ENCODE results near the gene RUSC2.
A peak's percentile ranks its signal among the peaks of the same experiment; 100 is the strongest.

RUSC2 gene, protein sequence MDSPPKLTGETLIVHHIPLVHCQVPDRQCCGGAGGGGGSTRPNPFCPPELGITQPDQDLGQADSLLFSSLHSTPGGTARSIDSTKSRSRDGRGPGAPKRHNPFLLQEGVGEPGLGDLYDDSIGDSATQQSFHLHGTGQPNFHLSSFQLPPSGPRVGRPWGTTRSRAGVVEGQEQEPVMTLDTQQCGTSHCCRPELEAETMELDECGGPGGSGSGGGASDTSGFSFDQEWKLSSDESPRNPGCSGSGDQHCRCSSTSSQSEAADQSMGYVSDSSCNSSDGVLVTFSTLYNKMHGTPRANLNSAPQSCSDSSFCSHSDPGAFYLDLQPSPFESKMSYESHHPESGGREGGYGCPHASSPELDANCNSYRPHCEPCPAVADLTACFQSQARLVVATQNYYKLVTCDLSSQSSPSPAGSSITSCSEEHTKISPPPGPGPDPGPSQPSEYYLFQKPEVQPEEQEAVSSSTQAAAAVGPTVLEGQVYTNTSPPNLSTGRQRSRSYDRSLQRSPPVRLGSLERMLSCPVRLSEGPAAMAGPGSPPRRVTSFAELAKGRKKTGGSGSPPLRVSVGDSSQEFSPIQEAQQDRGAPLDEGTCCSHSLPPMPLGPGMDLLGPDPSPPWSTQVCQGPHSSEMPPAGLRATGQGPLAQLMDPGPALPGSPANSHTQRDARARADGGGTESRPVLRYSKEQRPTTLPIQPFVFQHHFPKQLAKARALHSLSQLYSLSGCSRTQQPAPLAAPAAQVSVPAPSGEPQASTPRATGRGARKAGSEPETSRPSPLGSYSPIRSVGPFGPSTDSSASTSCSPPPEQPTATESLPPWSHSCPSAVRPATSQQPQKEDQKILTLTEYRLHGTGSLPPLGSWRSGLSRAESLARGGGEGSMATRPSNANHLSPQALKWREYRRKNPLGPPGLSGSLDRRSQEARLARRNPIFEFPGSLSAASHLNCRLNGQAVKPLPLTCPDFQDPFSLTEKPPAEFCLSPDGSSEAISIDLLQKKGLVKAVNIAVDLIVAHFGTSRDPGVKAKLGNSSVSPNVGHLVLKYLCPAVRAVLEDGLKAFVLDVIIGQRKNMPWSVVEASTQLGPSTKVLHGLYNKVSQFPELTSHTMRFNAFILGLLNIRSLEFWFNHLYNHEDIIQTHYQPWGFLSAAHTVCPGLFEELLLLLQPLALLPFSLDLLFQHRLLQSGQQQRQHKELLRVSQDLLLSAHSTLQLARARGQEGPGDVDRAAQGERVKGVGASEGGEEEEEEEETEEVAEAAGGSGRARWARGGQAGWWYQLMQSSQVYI (N-terminal part only)

DNA sequence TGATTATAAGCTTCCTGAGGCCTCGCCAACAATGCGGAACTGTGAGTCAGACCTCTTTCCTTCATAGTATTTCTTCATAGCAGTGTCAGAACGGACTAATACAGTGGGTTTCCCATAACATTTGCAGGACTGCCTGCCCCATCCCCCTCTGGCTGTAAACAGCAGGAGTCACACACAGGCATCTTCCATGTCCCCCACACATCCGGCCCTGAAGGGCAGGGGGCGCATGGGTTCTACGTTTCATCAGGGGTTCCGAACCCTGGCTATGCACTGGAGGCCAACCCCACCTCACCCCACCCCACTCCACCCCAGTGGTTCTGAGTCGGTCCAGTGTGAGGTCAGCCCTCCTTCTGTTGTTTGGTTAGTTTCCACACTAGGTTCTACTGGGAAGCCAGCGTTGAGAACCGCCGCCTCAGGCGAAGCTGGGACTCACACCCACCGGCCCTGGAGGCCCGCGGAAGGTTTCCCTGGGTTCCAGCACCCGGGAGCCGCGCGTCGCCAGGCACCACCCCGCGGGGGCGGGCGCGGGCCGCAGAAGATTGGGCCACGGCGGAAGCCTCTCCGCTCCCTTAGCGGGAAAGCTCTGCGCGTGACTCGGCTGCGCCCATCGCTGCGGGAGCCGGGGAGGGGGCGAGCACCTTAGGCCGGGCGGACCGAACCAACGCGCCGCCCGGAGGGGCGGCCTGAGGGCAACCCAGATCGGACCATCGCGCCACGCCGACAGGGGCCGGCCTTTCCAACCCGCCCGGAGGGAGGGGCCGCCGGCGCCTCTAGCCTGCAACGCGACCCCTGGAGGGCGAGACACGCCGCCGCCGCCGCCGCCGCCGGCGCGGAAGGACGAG, at the start of gene RUSC2:
RUSC2 (plus strand) TSS at position 799 of the 842 bp plus-strand sequence. CDS start 56,411 bp downstream, outside the sequence.
- peak; percentile 87 for DNase-seq

DNA sequence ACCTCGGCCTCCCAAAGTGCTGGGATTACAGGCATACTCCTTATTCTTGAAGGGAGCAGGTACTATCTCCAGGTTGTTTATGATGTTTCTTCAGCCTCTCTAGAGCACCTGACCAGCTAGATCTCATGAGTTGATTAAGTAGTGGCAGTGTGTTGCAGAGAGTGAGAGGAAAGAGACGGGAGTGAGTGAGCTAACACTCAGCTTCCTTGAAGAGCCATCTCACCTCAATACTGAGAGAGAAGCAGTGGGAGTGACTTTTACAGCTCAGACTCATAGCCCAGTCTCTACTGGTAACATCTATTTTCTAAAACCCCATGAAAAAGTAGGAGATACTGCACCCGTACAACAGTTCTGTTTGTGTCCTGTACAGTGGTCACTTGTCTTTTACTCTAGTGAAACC, 43.9 kb upstream of the RUSC2 start:
- no peak for DNase-seq

DNA sequence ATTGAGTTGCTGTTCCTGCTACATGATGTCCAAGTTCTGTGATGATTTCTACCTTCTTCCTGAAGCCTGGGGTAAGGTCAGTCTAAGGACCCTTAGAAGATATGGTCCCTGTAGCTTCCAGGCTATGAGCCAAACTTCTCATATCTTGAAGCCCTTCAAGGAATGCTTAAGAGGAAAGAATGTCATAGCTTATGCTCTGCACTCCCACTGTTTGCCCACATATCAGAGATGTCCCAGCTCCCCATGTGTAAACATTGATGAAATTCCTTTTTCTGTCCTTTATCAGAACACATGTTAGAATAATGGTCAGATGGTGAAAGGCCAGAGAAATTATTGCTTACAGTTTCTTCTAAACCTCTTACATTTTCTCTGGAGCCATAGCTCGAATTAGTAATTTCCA, 41.4 kb upstream of the RUSC2 start:
- DNase-seq = no peak

DNA sequence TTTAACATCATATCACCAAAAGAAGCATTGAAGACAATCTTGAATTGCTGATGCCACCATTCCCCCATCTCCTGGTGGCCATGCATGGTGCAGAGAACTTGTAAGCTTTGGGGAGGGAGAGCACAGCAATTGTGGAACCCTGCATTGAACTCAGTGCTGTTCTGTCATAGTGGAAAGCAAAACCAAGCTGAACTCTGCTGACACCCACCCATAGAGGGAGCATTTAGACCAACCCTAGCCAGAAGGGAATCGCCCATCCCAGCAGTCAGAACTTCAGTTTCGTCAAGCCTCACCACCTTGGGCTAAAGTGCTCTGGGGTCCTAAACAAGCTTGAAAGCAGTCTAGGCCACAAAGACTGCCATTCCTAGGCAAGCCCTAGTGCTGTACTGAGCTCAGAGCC, 37.4 kb upstream of the RUSC2 start:
- no peak for DNase-seq

DNA sequence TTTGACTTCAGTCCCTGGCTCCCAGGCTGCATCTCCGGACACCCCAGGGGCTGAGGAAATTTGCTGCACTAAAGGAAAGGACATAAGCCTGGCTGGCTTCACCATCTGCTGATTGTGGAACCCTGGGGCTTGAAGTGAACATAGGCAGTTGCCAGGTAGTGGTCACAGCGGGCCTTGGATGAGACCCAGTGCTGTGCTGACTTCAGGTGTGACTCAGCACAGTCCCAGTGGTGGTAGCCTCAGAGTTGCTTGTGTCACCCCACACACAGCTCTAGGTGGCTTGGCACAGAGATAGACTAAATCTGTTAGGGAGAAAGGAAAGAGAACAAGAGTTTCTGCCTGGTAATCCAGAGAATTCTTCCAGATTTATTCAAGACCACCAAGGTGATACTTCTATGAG, 36.1 kb upstream of the RUSC2 start:
- no peak for DNase-seq

DNA sequence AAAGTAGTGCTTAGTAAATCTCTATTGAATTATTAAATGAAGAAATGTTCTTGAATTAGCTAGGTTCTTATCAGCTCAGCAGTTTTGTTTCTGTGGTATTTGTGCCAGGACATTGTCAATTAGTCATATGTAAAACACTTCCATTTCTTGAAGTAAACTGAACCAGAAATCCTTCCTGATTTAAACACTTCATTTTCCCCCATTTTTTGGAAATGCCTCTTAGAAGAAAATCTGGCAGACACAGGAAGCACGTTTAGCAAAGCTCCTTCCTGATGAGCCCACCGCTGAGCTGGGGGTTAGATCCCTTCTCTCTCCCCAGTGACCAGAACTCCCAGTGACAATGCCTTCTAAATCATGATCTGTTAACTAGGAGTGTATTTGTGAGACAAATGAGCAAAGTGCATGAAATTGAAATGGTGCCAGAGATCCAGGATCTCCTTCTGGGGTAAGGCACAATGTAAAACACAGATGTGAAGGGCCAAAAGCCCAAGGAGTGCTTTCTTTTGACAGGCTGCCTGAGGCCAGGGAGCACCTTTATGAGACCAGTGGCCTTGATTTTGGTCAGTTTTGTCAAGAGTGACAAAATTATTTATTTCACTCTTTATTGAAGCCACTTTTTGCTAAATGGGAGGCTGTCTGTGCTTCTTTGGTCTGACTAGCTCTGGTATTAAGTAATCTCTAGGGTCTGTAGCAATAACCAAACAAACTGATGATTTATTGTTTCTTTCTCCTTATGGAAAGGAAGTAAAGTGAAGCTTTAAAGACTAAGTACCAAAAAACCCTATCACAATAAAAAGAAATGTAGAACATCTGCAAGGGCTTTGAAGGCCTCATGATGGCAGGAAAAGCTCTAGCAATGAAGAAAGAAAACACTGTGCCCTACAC, 25.5 kb upstream of the RUSC2 start:
- DNase-seq = no peak

DNA sequence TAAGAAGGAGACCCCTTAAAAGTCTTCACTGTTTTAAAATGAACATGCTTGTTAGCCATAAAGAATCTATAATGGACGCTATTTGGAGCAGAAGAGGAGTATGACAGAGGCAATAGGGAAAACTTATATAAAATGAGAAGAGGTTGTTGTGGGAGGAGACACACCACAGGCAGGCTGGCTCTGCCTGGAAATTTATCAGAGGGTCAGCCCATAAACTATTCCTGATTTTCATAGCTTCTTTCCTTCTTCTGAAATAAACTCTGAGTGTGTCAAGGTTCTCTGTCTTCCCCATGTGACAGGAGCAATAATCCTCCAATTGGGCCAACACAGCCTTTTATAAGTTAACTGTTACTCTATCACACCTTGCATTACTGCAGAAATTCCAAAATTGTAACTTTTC, 19.6 kb upstream of the RUSC2 start:
- DNase-seq = no peak

DNA sequence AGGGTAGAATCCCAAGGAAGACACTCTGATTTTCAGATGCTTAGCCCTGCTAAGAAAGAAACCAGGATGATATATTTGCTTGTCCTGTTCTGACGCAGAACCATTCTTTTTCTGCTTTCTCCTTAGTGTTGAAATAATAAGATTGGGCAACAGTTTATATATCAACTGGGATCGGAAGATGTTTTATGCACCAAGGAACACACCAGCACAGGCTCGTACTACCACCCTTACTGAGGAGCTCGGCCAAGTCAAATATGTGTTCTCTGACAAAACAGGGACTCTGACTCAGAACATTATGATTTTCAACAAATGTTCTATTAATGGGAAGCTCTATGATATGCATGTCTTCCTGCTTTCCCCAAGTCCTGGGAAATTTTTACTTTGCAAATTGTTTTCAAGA, 19.0 kb upstream of the RUSC2 start:
- DNase-seq = no peak

DNA sequence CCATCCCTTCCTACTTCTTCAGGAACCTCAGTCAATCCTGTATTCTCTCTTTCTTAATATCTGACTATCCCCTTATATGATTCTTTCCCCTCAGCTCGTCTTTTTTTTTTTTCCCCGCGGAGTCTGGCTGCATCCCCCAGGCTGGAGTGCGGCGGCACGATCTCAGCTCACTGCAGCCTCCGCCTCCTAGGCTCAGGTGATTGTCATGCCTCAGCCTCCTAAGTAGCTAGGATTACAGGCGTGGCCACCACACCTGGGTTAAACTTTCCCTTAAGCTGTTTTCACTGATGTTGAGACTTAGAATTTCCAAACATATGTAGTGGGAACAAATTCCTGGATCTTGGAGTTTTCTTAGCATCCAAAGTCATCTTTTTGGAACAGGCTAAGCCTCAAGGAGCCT, 13.3 kb upstream of the RUSC2 start:
- DNase-seq = no peak

DNA sequence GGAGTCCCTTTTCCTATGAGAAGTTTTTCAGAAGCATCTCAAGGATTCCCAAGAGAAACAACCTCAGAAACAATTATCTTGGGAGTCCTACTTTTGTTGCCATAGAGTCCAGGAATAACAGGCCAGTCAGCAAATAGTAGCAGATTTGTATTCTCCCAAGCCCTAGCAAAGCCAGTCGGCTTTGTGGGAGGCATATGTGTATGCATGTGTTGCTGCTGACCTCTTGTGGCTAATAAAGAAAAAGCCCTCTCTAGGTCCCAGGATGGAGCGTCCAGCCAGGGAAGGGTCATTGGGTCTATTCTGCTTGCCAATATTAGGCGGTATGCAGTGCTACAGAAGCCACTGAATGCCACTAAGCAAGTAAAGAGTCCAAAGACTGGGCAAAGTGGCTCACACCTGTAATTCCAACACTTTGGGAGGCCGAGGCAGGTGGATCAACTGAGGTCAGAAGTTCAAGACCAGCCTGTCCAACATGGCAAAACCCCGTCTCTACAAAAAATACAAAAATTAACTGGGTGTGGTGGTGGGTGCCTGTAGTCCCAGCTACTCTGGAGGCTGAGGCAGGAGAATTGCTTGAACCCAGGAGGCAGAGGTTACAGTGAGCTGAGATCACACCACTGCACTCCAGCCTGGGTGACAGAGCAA, 12.6 kb upstream of the RUSC2 start:
- peak; percentile 65 for DNase-seq

DNA sequence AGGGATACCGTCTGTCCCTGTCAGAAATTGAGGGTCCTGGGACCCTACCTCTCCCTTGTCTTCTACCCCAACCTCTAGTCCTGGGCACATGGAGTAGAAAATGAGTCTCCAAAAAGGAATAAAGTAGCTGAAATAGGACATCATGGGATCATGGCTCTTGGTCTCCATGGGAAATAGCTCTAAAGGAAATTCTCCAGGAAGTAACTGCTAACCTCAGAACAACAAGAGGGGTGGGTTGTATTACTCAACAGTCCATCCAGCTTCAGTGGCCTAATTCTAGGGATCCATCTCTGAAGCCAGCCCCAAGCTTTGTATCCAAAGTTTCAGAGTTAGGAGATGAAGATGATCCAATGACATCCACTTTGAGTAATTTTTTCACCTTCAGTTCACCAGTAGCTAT, 11.0 kb upstream of the RUSC2 start:
- no peak for DNase-seq

DNA sequence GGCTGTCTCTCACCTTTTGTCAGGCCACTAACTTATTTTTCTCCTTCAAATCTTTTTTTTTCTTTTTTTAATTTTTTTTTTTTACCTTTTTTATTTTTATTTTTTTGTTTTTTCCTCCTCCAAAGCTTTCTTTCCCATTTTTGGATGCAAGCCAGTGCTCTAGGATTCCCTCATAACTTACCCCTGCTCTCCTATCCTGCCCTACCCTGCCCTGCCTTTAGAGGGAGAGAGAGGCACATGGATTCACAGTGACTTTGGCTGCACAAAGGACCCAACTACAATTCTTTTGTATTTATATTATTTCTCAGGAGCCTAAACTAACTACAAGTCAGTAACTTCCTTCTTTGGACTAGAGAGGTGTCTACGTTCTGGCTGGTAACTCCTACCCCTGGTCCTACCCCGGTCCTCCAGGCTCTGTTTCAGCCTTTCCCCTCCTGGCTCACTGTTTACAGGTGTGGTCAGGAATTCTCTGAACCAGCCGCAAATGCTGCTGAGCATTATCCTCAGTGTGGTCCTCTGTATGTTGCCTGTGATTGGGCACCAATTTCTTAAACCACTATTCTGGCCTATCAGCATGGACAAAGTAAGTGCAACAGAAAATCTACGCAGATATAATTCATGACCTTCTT, 8.4 kb upstream of the RUSC2 start:
- DNase-seq = no peak

DNA sequence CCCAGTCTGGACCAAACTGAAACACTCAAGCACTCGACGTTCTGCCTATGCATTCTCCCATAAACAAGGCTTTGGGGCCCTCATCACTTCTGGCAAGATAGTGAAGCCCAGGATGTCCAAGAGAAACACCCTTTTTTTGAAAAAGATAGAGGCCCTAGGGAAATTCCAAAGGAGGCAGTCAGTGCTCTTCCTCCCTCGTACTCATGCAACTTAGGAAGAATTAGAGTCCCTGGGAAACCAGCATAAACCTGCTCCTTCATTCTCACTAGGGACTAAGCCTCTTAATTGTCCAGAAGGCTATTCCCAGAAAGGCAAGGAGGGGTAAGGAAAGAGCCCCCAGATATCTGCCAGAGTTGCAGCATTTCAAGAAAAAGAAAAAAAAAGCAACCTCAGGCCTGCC, 7.8 kb upstream of the RUSC2 start:
- DNase-seq = no peak

DNA sequence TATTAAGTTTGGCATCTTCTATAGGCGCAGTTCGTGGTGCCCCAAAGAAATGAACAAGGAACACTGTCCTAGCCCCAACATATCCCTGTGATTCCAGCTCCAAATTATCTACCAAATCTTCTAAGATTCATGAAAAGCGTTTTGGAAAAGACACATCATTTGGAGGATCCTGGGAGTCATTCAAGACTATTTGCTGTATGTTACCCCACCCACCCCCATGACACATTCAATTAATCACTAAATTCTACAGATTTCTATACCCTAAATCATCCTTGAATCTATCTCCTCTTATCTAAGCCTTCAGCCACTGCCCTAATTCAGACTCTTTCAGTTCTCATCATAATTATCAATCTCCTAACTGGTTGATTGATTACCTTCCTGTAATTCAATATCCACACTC, 5.5 kb upstream of the RUSC2 start:
- DNase-seq = no peak

DNA sequence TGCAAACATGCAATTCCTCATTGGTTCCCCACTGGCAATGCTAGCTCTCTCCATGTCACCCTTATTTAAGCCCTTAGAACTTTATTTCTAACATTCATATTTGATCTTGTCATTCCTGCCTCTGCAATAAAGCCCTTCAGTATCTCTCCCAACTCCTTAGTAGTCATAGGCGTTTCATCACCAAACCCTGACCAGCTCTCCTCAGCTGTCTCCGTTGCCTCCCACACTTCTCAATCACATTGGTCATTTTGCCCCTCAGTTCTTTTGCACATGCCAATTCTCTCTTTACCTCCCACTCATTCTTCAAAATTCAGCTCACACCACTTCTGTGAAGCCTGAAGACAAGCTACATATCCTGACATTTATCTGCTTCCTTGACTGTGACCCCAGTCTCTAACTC, 2.8 kb upstream of the RUSC2 start:
- no peak for DNase-seq

DNA sequence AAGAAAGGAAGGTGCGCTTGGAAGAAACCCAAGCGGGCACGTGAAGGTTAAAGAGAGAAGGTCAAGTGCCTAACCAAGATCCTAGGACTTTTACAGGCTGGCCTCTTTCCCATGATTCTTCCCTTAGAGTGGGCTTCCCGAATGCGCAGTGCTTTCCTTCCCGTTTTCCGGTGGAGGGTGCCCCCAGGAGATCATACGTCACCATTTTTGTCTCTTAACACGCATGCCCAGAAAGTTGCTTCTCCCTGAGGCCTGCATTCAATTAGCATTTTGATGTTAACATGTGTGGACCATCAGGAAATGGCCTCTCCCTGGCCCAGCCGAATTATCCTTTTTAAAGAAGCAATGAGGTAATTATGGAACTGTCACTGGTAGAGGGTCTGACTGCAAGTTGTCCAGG, 1.9 kb upstream of the RUSC2 start:
- no peak for DNase-seq

DNA sequence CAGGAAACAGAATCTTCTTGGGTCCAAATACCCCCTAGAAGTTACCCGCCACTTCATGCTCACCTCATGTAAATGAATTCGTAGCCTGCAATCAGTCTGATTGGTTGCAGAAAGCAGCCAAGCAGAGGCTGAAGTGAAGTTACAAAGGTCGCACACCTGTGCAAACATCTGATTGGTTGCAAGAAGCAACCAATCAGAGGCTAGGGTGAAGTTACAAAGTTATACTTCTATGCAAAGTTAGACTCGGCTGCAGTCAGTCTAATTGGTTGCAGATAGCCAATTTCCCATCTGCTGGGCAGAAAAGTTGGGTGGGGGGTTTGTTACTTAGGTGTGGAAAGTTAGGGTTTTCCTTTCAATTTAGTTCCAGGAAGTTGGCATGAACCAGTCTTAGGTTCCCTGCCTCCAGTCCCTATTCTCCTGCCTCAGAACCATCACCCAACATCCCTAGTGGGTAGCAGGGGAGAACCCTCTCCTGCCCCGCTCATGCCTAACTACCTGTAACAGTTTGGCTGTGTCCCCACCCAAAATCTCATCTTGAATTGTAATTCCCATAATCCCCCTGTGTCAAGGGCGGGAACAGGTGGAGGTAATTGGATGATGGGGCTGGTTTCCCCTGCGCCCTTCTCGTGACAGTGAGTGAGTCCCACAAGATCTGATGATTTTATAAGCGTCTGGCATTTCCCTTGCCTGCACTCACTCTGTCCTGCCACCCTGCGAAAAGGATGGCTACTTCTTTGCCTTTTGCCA, 1.2 kb upstream of the RUSC2 start:
- no peak for DNase-seq

DNA sequence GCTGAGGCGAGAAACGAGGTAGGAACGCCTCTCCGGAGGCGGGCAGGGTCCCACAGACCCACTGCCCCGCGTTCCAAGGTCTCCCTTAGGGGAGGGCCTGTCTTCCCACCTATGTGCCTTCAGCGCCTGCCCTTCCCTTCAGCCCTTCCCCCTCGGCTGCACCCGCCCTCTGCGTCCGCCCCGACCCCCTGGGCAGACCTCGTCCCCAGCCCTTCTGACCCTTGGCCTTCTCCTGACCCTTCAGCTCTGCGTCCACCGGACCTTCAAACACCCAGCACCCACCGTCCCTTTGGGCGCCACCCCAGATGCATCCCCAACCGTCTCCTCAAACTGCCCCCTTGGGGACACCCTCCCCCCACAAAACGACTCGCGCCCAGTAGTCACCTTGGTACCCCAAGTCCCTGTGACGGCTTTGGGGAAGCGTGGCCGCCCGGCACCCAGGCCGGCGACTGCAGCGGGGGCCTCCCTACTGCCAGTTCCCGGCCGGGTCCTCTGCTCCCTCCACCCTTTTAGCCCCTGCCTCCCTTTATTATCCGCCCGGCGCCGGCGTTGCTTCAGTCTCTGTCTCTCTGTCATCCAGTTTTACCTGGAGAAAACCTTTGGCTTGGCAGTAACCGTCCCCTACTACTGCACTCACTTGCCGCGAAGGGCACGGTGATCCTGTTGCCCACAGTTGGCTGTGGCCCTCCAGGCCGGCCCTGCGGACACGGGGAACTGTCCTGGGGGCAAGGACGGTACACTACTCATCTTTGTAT, 421 bp downstream of the RUSC2 start:
- DNase-seq = peak; percentile 23
